ENCODE measurements around the gene ITFG1.
"Not testable (repeated sequence)": the region's sequence is repeated elsewhere in the genome, so short reads cannot be mapped to it uniquely, and the experiment has no call there.

The ITFG1 gene

DNA sequence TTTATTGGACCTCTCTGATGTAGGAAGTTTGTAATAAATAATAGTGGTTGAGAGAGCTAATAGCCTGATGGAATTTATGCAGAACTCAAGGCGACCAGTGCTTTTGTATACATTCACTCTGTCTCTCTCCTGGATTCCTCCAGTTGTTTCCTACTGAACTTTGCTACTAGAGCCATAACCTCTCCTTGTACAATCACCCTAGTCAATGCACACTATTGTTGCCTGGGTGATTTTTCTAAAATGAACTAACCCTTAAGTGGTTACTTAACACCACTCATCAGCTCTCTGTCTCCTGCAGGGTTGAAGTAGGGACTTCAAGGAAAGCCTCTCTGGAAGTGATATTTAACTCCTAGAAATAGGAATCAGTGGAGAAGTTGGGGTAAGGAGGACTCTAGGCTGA, 9.9 kb upstream of the ITFG1 start:
- DNase-seq, result no peak

DNA sequence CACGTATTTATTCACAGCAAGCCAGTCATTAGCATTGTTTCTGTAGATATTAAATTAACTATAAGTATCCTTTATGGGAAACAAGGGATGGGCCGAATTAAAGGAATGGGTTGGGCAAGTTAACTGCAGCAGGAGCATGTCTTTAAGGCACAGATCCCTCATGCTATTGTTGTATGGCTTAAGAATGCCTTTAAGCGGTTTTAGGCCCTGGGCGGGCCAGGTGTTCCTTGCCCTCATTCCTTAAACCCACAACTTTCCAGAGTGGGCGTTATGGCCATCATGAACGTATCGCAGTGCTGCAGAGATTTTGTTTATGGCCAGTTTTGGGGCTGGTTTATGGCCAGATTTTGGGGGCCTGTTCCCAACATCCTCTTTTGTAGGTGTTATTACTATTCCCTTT, 9.3 kb upstream of the ITFG1 start:
- no peak for DNase-seq

DNA sequence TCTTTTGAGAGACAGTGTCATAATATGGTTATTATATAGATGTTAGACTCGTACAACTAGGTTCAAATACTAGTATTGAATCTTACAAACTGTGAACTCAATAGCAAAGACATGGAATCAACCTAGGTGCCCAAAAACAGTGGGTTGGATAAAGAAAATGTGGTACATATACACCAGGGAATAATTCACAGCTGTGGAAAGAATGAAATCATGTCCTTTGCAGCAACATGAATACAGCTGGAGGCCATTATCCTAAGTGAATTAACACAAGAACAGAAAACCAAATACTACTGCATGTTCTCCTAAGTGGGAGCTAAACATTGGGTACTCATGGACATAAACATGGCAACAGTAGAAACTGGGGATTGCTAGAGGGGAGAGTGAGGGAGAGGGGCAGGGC, 8.4 kb upstream of the ITFG1 start:
- DNase-seq, result no peak

DNA sequence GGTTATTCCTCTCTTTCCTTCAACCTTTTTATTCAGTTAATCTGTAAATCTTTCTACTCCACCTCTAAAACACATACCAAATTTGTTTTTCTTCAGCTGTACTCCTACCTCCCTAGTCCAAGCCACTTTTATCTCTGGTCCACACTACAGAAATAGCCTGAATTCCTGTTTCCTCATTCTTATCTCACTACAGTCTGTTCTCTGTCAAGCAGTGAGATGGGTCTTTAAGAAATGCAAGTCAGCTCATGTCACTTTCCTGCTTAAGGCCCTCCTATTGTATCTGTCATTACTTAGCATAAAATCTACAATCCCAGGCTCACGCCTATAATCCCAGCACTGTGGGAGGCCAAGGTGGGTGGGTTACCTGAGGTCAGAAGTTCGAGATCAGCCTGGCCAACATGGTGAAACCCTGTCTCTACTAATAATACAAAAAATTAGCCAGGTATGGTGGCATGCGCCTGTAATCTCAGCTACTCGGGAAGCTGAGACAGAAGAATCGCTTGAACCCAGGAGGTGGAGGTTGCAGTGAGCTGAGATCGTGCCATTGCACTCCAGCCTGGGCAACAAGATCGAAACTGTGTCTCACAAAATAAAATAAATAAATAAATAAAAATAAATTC, 7.3 kb upstream of the ITFG1 start:
- not testable (repeated sequence) for DNase-seq

DNA sequence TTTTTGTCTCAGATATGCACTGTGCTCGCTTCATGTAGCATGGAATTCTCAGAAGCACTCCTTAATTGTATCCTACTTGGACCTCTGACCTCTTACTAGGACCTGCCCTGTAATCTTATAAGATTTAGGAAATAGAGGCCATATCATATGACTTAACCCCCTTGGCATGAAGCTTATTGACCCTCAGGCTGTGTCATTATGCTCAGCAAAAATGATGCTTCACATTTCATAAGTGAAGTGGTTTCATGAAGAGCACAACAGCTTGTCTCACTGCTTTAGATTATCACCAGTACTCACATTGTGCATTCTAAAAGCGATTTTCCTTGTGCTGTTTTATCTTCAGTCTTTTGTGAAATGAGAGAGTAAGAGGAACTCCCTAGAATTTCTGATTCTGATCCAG, 6.6 kb upstream of the ITFG1 start:
- no peak for DNase-seq

DNA sequence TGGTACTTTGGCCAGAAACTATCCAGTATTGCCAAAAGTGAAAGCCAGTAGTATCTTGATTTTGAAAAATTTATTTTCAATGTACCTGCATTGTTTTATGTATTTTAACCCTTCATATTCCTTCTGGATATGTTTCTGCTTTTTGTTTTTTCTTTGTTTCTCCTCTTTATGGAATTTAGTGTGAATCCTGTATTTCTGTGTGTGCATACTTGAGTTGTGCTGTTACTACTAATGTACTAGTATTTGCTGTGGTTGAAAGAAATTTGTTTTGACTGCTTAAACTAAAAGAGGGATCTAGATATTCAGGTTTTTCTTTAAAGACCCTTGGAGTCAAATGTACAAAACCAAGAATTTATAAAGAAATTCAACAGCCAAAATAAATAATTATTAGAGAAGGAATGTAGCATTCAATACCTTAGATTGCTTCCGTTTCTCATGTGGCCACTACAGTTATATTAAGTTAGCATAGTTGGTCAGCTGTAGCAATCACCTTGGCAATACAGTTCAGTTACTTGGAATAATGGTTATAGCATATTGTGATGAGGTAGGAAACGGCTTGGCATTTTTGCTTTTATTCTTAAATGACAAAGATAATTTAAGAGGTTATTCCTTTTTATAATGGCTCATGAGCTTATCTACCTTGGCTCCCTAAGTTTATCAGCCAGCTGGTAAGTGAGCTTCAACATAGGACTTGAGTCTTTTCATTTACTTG, 5.2 kb upstream of the ITFG1 start:
- no peak for DNase-seq

DNA sequence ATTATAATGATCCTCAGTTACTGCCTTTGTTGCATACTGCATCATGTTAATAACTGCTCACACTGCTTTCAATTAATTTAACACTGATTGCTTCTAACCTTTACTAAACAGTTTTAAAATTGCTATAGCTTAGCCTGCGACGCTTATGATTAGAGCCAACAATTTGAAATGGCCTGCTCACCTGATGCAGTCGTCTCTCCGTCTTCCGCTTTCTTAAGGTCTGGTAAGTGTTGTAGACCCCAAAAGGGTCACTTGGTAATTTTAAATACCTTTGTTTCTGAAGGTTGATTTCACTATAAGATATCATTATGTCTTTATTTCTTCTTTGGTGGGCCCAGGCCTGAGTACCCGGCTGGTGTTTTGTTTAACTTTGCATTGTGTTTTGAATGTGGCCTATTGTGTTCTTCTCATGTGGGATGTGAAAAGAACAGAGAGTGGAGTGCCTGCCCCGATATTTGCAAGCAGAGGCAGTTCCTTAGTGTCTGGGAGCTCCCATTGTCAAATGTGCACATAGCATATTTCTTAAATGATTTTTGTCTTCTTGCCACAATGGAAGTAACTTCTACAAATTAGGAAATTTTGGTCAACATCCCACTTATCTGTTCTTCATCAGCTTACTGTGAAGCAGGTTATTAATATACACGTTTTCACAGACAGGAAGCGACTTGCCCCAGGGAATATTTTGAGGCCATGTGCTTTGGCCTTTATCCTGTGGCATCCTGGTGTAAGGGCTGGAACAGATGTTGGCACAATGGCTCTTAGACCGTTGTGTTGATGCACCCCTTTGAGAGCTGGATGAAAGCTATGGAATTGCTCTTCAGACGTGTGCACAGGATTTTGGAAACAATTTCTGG, 3.1 kb upstream of the ITFG1 start:
- DNase-seq, result no peak

DNA sequence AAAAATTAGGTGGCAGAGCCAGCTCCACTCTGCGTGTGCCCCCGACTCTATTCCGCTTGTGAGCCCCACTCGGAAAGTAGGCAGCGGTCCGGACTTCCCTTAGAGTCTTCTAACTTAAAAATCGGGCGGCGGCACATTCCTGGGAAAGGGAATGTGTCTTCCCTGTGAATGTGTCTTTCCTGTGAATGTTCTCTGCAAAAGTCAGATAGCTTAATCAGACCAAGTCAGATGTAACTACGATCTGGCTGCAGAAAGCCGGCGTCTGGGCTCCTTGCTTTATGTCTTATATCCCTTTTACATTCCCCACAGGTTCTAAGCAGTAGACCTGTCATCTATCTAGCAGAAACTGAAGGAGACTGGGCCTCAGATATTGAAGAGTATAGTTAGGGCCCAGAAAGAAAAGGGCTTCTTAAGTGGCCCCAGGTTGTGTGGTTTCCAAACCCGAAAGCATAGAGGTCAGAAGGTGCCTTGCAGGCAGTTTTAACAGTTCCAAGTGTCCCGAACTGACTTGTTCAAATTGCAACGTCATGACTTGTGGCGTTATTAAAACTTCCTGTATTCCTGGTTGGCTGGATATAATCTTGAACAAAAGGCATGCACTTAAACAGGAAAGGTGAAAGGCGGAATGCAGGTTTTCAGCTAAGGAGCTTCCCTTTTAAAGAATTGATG, 869 bp upstream of the ITFG1 start:
- peak; percentile 27 to 59 for DNase-seq

DNA sequence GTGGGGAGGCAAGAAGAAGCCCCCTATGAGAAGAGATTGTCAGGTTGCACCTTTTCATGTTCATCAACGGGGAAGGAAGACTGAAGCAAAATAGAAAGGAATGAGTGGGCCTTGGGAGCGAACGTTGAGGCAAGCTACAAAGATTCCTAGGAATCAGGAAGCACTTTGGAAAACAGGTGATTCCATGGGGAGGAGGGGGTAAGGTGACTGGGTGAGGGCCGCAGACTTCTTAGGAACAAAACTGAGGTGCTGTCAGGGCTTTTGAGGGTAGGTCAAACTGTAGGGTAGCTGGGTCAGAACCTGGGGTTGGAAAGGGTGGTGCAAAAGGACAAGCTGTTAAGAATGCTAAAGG, 528 bp downstream of the ITFG1 start:
- no peak for DNase-seq

DNA sequence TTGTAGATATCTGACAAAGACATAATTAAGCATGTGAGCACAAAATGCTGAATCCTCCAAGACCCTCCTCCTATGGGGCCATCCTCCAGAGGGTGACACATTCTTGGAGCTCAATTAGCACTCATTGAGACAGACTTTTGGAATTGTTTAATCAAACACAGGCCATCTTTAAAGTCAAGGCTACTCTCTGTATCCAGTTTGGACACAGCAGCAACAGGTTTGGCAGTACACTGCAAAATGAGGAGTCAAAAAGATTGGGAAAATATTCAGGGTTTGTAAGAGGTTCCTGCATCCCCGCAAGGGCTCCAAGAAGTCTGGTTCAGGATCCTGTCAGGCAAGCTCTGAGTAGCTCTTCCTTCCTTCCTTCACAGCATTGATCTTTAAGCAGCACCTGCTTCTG, 1.3 kb downstream of the ITFG1 start:
- no peak for DNase-seq

DNA sequence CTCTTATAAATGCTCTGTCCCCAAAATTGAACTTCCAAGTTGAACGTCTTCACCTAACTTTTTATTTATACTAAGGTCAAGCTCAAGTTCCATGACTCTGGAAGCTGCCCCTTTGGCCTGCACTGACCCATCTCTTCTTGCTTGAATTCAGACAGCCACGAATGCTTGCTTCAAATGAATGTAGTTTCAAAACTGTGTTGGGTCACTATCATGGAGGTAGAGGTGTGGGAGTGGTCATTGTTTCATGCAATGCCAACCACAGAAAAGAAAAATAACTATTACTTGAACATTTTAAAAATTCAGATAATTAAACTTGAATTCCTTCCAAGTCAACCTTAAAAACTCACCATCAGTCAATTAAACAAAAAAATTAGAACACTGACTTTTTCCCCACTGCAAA, 2.5 kb downstream of the ITFG1 start:
- DNase-seq, result no peak

DNA sequence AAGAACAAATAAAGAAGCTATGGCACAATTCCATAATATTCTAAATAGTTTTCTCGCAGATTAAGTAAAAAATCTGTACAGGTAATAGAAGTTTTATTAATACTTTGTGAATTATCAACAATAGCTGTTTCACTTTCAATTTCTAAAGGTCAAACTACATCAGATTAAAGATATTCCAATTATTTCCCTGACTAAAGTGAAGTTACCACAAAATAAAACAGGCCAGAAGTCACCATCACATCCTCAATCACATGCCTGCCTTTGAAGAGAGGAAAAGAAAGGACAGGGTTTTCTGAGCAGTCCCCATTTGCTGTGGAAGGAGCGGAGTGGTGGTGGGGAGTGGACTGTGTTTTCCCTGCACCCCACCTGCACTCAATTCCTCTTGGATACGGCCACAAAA, 11.1 kb downstream of the ITFG1 start:
- no peak for DNase-seq

DNA sequence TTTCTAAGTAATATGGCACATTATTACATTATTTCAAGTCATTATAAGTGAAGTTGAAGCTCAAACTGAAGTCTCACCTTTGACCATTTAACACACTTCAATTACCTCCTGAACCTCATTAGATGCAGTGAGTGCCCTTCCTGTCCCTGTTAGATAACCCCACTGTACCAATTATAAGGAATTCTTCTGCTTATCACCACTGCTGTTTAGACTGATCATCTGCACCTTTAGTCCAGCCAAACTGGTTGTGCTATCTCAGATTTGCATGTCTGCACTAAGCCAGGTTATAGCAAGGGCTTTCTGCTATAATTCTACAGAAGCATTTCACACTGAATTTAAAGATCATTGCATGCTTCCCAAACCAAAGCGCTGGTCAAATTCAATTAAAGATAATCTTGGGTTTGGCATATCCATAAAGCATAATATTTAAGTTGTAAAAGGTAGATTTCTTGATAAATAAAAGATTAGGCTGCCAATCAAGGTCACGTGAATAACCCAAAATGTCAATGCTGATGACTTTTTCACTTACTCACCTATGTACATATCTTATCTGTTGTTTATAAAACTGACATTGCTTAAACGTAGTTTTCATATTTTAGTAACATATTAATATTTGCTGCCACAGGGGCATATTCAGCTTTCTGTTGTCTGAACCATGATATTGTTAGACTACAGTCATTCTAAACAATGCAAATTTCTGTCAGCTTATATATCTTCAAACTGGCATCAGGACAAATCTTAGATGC, 11.9 kb downstream of the ITFG1 start:
- no peak for DNase-seq

DNA sequence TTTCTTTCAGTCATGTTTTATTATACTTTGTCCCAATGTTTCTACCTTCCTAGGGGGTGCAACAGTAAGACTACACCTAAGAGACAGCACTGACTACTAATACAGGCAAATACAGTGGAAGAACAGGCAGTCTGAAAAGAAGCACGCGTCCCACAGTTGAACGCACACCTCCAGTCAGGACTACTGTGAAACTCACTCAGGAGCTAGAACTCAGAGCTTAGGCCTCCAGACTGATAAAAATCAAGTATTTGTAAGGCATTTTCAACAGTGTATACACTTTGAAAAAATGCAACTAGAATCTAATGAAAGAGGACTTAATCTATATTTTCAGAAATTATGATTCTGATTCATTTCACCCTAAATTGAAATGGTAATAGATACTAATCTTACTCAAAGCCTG, 14.4 kb downstream of the ITFG1 start:
- no peak for DNase-seq

DNA sequence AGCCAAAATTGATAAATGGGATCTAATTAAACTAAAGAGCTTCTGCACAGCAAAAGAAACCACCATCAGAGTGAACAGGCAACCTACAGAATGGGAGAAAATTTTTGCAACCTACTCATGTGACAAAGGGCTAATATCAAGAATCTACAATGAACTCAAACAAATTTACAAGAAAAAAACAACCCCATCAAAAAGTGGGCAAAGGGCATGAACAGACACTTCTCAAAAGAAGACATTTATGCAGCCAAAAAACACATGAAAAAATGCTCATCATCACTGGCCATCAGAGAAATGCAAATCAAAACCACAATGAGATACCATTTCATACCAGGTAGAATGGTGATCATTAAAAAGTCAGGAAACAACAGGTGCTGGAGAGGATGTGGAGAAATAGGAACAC, 18.0 kb downstream of the ITFG1 start:
- DNase-seq, result not testable (repeated sequence)

DNA sequence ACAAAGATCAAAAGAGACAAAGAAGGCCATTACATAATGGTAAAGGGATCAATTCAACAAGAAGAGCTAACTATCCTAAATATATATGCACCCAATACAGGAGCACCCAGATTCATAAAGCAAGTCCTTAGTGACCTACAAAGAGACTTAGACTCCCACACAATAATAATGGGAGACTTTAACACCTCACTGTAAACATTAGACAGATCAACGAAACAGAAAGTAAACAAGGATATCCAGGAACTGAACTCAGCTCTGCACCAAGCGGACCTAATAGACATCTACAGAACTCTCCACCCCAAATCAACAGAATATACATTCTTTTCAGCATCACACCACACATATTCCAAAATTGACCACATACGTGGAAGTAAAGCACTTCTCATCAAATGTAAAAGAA, 20.8 kb downstream of the ITFG1 start:
- not testable (repeated sequence) for DNase-seq

DNA sequence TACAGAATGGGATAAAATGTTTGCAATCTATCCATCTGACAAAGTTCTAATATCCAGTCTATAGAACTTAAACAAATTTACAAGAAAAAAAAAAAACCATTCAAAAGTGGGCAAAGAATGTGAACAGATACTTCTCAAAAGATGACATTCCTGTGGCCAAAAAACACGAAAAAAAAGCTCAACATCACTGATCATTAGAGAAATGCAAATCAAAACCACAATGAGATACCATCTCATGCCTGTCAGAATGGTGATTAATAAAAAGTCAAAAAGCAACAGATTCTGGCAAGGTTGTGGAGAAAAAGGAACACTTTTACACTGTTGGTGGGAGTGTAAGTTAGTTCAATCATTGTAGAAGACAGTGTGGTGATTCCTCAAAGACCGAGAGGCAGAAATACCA, 26.6 kb downstream of the ITFG1 start:
- not testable (repeated sequence) for DNase-seq

DNA sequence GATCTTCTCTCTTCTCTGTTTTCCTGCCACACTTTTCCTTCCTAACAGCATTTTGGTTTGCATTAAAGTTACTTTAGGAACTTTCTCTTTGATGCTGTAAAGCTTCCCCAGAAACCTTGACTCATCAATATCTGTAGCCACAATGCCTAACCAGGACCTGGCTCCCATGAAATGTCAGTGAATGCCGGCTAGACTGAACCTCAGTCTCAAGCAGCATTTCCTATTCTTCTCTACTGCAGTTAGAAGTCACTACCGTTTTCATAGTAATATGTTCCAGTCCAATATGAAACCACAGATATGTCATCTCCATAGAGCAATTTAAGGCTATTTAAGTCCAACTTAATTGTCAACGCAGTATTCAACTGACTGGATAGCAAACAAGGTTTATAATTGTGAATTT, 28.9 kb downstream of the ITFG1 start:
- no peak for DNase-seq

DNA sequence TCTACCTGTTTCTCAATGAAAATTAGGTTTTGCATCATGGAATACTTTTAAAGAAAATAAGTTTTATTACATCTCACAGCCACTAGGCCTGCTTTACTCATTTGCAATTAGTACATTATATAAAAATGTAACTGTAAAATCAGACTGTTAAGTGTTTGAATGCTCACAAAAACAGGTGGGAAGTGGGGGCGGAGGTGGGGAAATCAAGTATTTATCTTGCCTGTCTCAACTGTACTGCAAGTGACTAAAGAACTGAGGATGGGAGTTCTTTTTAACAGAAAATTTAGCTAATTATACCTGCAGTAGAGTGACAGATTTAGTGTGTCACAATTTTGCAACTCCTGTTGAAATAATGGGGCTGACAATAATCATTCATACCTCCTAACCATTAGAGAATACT, 34.1 kb downstream of the ITFG1 start:
- no peak for DNase-seq

DNA sequence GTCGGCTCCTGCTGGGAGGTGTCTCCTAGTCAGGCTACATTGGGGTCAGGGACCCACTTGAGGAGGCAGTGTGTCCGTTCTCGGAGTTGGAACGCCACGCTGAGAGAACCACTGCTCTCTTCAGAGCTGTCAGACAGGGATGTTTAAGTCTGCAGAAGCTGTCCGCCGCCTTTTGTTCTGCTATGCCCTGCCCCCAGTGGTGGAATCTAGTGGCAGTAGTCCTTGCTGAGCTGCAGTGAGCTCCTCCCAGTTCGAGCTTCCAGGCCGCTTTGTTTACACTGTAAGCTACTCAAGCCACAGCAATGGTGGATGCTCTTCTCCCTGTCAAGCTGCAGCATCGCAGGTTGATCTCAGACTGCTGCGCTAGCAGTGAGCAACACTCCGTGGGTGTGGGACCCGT, 36.0 kb downstream of the ITFG1 start:
- no peak for DNase-seq

DNA sequence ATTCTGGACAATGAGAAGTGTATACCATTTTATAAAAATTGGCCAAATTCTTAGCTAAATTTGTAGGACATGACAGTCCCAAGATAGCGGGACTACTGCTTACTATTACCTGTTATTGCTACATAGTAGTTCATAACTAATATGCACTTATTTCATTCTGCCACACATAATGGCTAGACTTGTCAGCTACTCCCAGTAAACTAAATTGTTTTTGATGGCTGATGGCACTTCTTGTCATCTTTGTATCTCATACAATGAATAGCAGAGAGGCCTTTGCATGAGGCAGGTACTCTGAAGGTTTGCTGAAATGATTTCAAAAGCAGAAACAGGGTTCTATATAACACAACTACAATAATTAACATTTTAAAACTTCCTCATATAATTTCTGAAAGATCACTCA, 44.0 kb downstream of the ITFG1 start:
- DNase-seq, result no peak

DNA sequence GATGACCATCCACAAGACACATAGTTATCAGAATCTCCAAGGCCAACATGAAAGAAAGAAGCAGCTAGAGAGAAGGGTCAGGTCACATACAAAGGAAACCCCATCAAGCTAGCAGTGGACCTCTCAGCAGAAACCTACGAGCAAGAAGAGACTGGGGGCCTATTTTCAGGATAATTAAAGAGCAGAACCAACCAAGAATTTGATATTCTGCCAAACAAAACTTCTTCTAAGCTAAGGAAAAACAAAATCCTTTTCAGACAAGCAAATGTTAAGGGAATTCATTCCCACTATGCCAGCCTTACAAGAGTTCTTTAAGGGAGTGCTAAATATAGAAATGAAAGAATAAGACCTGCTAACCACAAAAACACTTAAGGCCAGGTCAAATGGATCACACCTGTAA, 47.8 kb downstream of the ITFG1 start:
- no peak for DNase-seq

DNA sequence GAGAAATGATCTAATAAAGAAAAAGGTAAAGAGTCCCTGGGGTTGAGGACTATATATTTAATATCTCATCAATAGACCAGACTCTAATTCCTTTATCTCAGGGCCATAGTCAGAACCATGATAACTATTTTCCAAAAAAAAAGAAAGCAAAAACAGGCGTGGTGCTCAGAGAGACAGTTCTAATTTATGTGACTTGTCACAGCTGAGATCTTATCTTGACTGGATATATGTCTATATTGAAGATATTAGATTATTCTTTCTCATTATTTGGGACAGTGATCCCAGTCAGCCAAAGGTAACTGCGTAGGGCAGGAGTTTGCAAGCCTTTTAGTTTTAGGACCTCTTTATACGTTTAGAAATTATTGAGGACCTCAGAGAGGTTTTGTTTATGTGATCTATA, 52.4 kb downstream of the ITFG1 start:
- DNase-seq, result no peak
